K562 (cell line): ENCODE results near the gene LTBP1. TPM values are rescaled to one million over a fixed set of nuclear protein-coding genes. Genes with fewer than 3 reads are reported as not detected.

Source experiments
- ATAC-seq: fragments of 200-7000 bp; cut with Tn5 transposase; 3 replicates; pipeline ENCODE4 v1.9.1; 2020; ENCODE audit warnings: moderate library complexity
- BruUV-seq: library from RNA; stranded (reverse); fragments of 400-500 nt; replicated peaks from 2 replicates; lab custom pipeline; 2021; lab: Mats Ljungman, UMichigan
- CTCF ChIA-PET: fragments of 300-600 bp; formaldehyde crosslinking; extraction: SDS; loops from one replicate; lab custom pipeline; 2021; ENCODE audit warnings: low intra/inter-chr PET ratio; lab: Yijun Ruan, JAX
- POLR2A ChIA-PET: fragments of 300-600, 350-650 bp; sonication (Branson Sonifier 250); formaldehyde crosslinking; extraction: SDS; loops from one replicate; lab custom pipeline; 2021; ENCODE audit warnings: antibody characterized with exemption, inconsistent platforms; lab: Yijun Ruan, JAX
- DNase-seq, 4 experiments: peaks; one replicate each; pipeline versions ENCODE4 v3.0.0 to v3.0.0-alpha.2; 2011 to 2018; ENCODE audit warnings: low spot score in 3 of 4, mixed read lengths in 3 of 4; ENCODE audit errors: extremely low read depth in 1 of 4
- FAIRE-seq: peaks from 2 replicates; lab custom pipeline; 2011; peaks lifted over from hg19 to GRCh38; lab: Jason Lieb, UNC
- H2AFZ ChIP-seq: 2 replicates; pipeline ENCODE4 v1.6.0; 2011; ENCODE audit warnings: low read depth, low read length, control low read depth, inconsistent platforms
- H3K27ac ChIP-seq: fragments of 200-600 bp; 3 replicates; pipeline ENCODE4 v1.8.0; 2011; ENCODE audit warnings: low read depth, mild to moderate bottlenecking, control low read depth, inconsistent platforms, low read length, moderate library complexity, mixed read lengths; ENCODE audit errors: extremely low read depth
- H3K27me3 ChIP-seq, 2 experiments: fragments of 300-600 bp in 1 of 2; 2 replicates in 1 of 2; 3 replicates in 1 of 2; pipeline versions ENCODE4 v1.6.0 to v1.8.0; 2011; ENCODE audit warnings: inconsistent platforms in 2 of 2, low read length in 2 of 2, mild to moderate bottlenecking in 1 of 2, mixed read lengths in 1 of 2, moderate library complexity in 1 of 2; ENCODE audit not compliant: control insufficient read depth in 2 of 2, insufficient read depth in 2 of 2
- H3K36me3 ChIP-seq: fragments of 300-600 bp; 3 replicates; pipeline ENCODE4 v1.8.0; 2011; ENCODE audit warnings: mild to moderate bottlenecking, low read length, inconsistent platforms; ENCODE audit not compliant: control insufficient read depth, insufficient read depth
- H3K4me1 ChIP-seq, 2 experiments: fragments of 200-600 bp in 1 of 2; replicated peaks in 1 of 2; 2 replicates in 1 of 2; 3 replicates in 1 of 2; pipeline versions ENCODE4 v1.5.1 to v1.8.0; 2011; ENCODE audit warnings: inconsistent platforms in 2 of 2, low read length in 2 of 2, mild to moderate bottlenecking in 1 of 2, mixed read lengths in 1 of 2, moderate library complexity in 1 of 2; ENCODE audit not compliant: control insufficient read depth in 2 of 2, insufficient read depth in 2 of 2
- H3K4me2 ChIP-seq: 2 replicates; pipeline ENCODE4 v1.6.1; 2011; ENCODE audit warnings: low read length, control low read depth, inconsistent platforms, mixed read lengths; ENCODE audit not compliant: insufficient read depth
- H3K4me3 ChIP-seq: fragments of 200-600 bp; sonication (generic), shearing (Covaris generic); 2 replicates; pipeline ENCODE4 v1.5.1; 2016; ENCODE audit warnings: control low read depth, inconsistent platforms
- H3K79me2 ChIP-seq: fragments of 200-600 bp; 3 replicates; pipeline ENCODE4 v1.8.0; 2011; ENCODE audit warnings: low read length, inconsistent platforms; ENCODE audit not compliant: control insufficient read depth, insufficient read depth
- H3K9ac ChIP-seq, 2 experiments: 2 replicates each; pipeline versions ENCODE4 v1.6.0 to v1.6.1; 2011; ENCODE audit warnings: low read depth in 2 of 2, low read length in 2 of 2, control low read depth in 1 of 2, inconsistent platforms in 1 of 2, mild to moderate bottlenecking in 1 of 2, mixed read lengths in 1 of 2; ENCODE audit not compliant: insufficient read depth in 1 of 2
- H3K9me1 ChIP-seq: one replicate; pipeline ENCODE4 v1.6.0; 2011; ENCODE audit warnings: inconsistent platforms, mild to moderate bottlenecking, low read length, moderate library complexity; ENCODE audit not compliant: control insufficient read depth, insufficient read depth
- H3K9me3 ChIP-seq: replicated peaks from 2 replicates; pipeline ENCODE4 v1.5.1; 2011; ENCODE audit warnings: low read depth, low read length, inconsistent platforms; ENCODE audit not compliant: control insufficient read depth, insufficient read depth
- H4K20me1 ChIP-seq: replicated peaks from 2 replicates; pipeline ENCODE4 v1.6.1; 2011; ENCODE audit warnings: low read length, inconsistent platforms, mixed read lengths; ENCODE audit not compliant: control insufficient read depth, insufficient read depth
- ARID1B ChIP-seq: fragments of 450-650 bp; IDR thresholded peaks from 2 replicates; pipeline ENCODE4 v1.6.1; 2016; ENCODE audit warnings: antibody characterized with exemption, mild to moderate bottlenecking, inconsistent platforms
- GABPB1 ChIP-seq: sonication (generic); formaldehyde crosslinking; IDR thresholded peaks from 2 replicates; pipeline ENCODE4 v1.8.0; 2022; ENCODE audit warnings: mild to moderate bottlenecking, missing genetic modification reagents
- MCM7 ChIP-seq, 2 experiments: fragments of 450-650 bp; IDR thresholded peaks; 2 replicates each; pipeline ENCODE4 v1.6.1; 2016 to 2018
- NCOA2 ChIP-seq, 2 experiments: fragments of 450-650 bp; IDR thresholded peaks; 2 replicates each; pipeline ENCODE4 v1.6.1; 2018; ENCODE audit warnings: mild to moderate bottlenecking in 2 of 2, moderate library complexity in 1 of 2; ENCODE audit not compliant: partially characterized antibody in 2 of 2
- ZKSCAN8 ChIP-seq: fragments of 200-800 bp; sonication (Bioruptor generic); IDR thresholded peaks from 2 replicates; pipeline ENCODE4 v1.6.1; 2016; ENCODE audit warnings: missing genetic modification characterization, missing compliant biosample characterization
- ZNF668 ChIP-seq: fragments of 250-450 bp; sonication (Bioruptor Pico); IDR thresholded peaks from 2 replicates; pipeline ENCODE4 v1.8.0; 2022; ENCODE audit warnings: mild to moderate bottlenecking, inconsistent platforms
- WGBS: fragments of 100-300 bp; shearing (Covaris generic); methylation state at CpG from one replicate; pipeline ENCODE4 v1.1.6; 2016; ENCODE audit warnings: low coverage, mixed read lengths; ENCODE audit not compliant: insufficient coverage; ENCODE audit errors: missing lambda C conversion rate; 5-methylcytosine and 5-hydroxymethylcytosine counted together
- in situ Hi-C: fragments of 300-500 bp; cut with MboI; formaldehyde crosslinking; loops from 4 replicates; pipeline ENCODE4 v1.15.0; 2018; ENCODE audit warnings: inconsistent platforms, mixed read lengths
- intact Hi-C: fragments of 100-400 bp; cut with micrococcal nuclease; formaldehyde crosslinking; loops from 2 replicates; pipeline ENCODE4 v1.14.2; 2022
- polyA plus RNA-seq, 8 experiments: library from polyadenylated mRNA; depleted of rRNA in 4 of 8; stranded (reverse) in 5 of 8; unstranded in 3 of 8; fragments of >200 nt; fragmentation: Nextera tagmentation in 2 of 8; fragmentation: Illumina TruSeq in 1 of 8; extraction: Ambion mirVana in 2 of 8; extraction: Trizol in 1 of 8; gene quantifications; 2 replicates each; pipeline versions ENCODE4 v1.2.1 to v1.2.3, GENCODE V29; 2011 to 2014; ENCODE audit warnings: inconsistent platforms in 1 of 8, missing spikeins in 1 of 8
- total RNA-seq, 7 experiments: library from RNA; depleted of rRNA in 6 of 7; stranded (reverse); fragments of >200 nt in 6 of 7; fragmentation: Illumina TruSeq in 2 of 7; extraction: Trizol in 2 of 7; gene quantifications; 2 replicates each; pipeline versions ENCODE4 v1.2.1 to v1.2.3, GENCODE V29; 2011 to 2021; ENCODE audit warnings: low replicate concordance in 1 of 7
- TF ChIP-seq, protein P1 (sequence below), 2 experiments: fragments of 450-650 bp in 1 of 2; sonication (generic) in 1 of 2; formaldehyde crosslinking in 1 of 2; IDR thresholded peaks in 1 of 2; conservative IDR thresholded peaks in 1 of 2; 2 replicates each; pipeline versions ENCODE4 v1.6.1 to v1.8.1; 2016 to 2023; ENCODE audit warnings: mild to moderate bottlenecking in 2 of 2, moderate library complexity in 2 of 2, inconsistent platforms in 1 of 2, missing genetic modification reagents in 1 of 2
- TF ChIP-seq, protein P2 (sequence below): sonication (generic); formaldehyde crosslinking; IDR thresholded peaks from 2 replicates; pipeline ENCODE4 v1.8.0; 2022; ENCODE audit warnings: missing genetic modification reagents, mild to moderate bottlenecking, moderate library complexity, borderline replicate concordance

The LTBP1 gene
- total and polyA plus RNA-seq, 9 of the 15 experiments (the other 6 are each of a cell fraction or from before 2014, with no cell fraction given): 3.6 to 16.4 (median 8.5) TPM

GRCh38 chr2:33134791-33135560 is 188.2 kb downstream of the LTBP1 start:
- ATAC-seq: peak; percentile 77
- BruUV-seq: no TSS peak

More at GRCh38 chr2:33134791-33135560, 188.2 kb downstream of the LTBP1 start:
- no peaks in the 10 kb centered on the region for H3K9me3 ChIP-seq
- no peaks in the 10 kb centered on the region for H3K9me1 ChIP-seq
- POLR2A ChIA-PET: interaction anchor here (0.7 to 1.5 kb wide), 3 partner anchors 10 to 1616 kb away, joined by 3 to 6 read pairs (median 5); no protein-coding TSS in a partner anchor
- H3K4me1 ChIP-seq: peaks cover 0 to 21% of the 10 kb centered on the region in 2 experiments; a peak in 4 of 5 replicates
- WGBS: 28% methylated on average over 13 of the region's 13 CpGs
- in situ Hi-C loops: no loop called here
- no peaks in the 10 kb centered on the region; the same call in 2 of the 3 replicates for H3K36me3 ChIP-seq
- H3K27me3 ChIP-seq: no peaks in the 10 kb centered on the region; a peak in 1 of 5 replicates
- H3K4me3 ChIP-seq: no peak overlapping the region
- no peaks in the 10 kb centered on the region for H3K79me2 ChIP-seq
- no peak overlapping the region for H3K27ac ChIP-seq
- no peaks in the 10 kb centered on the region for H4K20me1 ChIP-seq
- intact Hi-C loops: loop anchor here (10.0 kb wide), 1 partner anchor 240 kb away; no protein-coding TSS in a partner anchor
- FAIRE-seq: peak; percentile 59
- 0 out of 4 replicates have a peak overlapping the region, but pooled peaks of 1 of the 2 experiments have one; percentile 6 for H3K9ac ChIP-seq
- TF ChIP-seq ZKSCAN8 (CRISPR knock-in tag): 0 out of 2 replicates have a peak, but pooled peaks have one; percentile 54
- TF ChIP-seq, protein P1, sequence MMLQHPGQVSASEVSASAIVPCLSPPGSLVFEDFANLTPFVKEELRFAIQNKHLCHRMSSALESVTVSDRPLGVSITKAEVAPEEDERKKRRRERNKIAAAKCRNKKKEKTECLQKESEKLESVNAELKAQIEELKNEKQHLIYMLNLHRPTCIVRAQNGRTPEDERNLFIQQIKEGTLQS (IDR thresholded peaks at IDR 0.05): 0 out of 2 replicates have a peak, but pooled peaks have one; percentile 17
- TF ChIP-seq, protein P1 (CRISPR knock-in tag; conservative IDR thresholded peaks at IDR 0.05): no peak
- TF ChIP-seq ZNF668: no peak
- peak in 1 of 2 experiments; percentile 84 for TF ChIP-seq NCOA2 (IDR thresholded peaks at IDR 0.05; ENCODE audit: partially characterized antibody in 2 of 2)
- no peak for TF ChIP-seq MCM7 (IDR thresholded peaks at IDR 0.05)
- 0 out of 2 replicates have a peak, but pooled peaks have one; percentile 18 for TF ChIP-seq ARID1B
- 0 out of 2 replicates have a peak, but pooled peaks have one; percentile 23 for TF ChIP-seq GABPB1
- TF ChIP-seq, protein P2, sequence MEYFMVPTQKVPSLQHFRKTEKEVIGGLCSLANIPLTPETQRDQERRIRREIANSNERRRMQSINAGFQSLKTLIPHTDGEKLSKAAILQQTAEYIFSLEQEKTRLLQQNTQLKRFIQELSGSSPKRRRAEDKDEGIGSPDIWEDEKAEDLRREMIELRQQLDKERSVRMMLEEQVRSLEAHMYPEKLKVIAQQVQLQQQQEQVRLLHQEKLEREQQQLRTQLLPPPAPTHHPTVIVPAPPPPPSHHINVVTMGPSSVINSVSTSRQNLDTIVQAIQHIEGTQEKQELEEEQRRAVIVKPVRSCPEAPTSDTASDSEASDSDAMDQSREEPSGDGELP (CRISPR knock-in tag): peak; percentile 53; the same call in 1 of the 2 replicates
- DNase-seq: peak; percentile 24 to 28 (median 25)
- peak overlapping the region; percentile 42; the same call in 1 of the 2 replicates for H2AFZ ChIP-seq
- CTCF ChIA-PET: no interaction called here
- peak overlapping the region; percentile 43 for H3K4me2 ChIP-seq
